NOMO-1 treated with dmso at 0.1 percent for 144 hours (cell line): Measurements from ENCODE around the gene HES5.

Experiments used
- DNase-seq: peaks from one replicate; lab custom pipeline; 2025; ENCODE audit not compliant: unreplicated experiment; lab: John Stamatoyannopoulos, UW

Gene HES5

DNA sequence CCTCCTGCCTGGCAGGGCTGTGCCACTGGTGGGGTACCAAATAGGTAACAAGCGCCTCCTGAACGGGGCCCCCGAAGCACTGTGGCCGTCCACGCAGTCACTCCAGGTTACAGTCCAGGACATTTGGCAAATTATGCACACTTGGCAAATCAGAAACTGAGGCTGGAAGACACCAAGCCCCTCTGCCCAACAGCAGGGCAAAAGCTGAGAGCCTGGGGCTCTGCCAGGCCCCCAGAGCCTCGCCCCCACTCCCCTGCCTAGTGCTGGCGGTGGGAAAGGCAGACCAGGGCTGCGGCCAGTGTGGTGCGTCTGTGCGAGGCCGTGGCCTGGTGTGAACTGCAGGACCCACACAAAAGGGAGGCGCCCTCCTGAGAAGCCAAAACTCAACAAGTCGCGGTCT lies 13.1 kb downstream of the HES5 start:
- DNase-seq, result no peak

DNA sequence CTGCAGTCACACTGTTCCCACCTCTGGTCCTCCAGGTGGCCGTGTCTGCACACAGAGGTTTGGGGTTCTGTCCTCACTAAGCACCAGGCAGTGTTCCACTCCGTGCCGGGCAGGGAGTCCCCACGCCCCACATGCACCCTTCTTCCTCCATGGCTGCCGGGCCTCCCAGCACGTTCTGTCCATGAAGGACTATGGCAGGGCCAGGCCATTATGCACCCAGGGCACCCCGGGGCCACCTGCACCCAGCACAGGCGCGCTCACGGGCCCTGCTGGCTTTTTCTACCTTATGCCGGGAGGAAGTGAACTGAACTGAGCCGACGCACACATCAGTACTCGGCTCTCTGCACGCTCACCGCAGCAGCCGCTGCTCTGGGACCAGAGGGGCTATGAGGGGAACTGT lies 13.9 kb downstream of the HES5 start:
- no peak for DNase-seq

DNA sequence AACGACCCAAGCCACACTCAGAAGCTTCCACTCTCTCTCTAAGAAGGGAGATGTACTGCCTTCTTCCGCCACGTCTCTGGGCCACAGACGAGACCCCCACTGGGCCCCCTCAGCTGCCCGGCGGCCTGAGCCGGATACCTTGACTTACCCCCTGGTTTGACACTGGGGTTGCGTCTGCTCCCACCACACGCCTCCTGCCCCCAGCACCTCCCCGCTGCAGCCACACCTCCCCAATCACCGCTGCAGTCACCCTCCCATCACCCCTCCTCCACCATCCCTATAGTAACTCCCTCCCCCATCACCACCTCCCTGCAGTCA lies 14.3 kb downstream of the HES5 start:
- DNase-seq, result no peak

DNA sequence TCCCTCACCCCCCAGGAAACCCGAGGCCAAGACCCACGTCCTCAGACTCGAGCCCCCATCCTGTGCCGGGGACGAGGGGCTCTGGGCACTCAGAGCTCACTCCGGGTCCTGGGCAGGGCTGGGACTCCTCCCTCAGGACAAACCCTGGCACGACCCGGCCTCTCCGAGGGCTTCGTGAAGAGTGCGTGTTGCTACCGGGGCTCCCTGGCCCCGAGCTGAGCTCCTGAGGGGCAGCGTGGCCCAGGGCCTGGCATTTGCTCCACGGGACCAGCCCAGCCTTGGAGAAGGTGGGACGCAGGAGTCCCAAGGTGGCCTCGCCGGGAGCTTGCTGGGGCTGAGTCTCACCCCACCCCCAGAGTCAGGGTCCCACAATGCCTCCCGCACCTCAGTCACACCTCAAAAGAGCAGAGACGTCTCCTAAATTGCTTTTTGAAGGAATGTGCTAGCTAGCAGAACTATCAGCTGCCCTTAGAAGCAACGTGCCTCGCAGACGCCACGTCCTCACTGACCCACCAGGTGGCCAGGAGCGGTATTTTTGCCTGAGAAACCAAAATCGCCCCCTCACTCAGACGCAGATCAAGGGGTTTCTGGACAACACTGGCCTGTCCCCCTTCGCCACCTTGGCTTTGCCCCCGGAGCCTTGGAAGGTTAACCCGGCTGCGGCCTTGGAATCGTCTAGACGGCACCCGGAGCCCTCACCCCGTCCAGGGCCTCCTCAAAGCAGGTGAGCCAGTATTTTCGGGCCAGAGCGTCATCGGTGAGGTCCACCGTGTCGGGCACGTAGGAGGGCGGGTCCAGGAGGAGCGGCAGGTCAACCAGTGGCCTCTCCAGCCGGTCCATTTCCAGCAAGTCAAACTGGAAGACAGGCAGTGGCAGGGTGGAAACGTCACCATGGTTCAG lies 14.9 kb downstream of the HES5 start:
- DNase-seq, result no peak

DNA sequence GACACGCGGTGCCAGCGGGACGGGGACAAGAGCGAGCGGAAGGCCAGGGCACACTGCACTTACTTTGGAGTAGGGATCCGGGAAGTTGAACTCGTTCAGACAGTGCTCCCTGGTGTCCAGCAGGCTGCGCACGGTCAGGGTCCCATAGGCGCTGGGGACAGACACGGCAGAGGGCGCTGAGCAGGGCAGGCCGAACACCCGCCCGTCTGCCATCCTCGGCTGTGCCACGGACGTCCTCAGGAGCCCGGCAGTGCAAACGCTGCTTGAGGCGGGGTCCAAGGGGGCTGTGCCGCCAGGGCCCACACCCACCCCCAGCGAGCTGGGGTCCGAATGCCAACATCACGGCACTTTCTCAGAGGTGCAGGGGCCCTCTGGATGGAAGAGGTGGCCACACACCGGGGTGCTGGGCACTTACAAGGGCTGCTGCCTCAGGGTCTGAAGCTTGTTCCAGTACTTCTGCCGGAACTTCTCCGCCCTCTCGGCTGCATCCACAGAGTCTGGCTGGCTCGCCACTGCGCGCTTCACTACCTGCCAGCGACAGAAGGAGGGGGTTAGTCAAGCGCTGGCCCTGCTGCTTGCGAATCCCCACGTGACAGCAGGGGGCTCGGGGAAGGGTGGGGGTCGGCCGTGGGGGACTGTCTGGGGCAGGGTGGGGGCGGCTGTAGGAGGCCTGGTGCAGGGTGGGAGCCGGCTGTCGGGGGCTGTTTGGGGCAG lies 16.0 kb downstream of the HES5 start:
- no peak for DNase-seq

DNA sequence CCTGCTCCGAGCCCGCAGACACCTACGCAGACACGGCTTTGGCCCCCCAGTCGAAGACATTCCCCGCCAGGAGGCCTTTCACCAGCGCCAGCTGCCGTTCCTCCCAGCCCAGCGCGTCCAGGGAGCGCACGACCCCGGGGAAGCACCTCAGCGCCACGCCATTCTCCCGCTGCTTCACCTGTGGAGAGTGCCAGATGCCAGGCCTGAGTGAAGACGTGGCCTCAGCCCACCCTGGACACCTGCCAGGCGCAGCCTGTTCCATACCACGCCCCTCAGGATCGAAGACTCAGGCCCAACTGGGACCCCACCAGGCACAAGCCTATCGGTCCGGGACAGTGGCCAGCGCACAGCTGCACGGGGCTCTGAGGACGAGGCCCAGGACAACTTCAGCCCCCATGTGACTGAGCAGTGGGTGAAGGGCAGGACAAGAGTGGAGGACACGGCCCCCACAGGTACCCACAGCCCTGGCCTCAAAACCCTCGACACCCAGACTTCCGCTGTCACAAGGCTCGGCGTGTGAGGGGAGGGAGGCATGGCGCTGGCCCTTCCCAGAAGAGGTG lies 17.1 kb downstream of the HES5 start:
- no peak for DNase-seq

DNA sequence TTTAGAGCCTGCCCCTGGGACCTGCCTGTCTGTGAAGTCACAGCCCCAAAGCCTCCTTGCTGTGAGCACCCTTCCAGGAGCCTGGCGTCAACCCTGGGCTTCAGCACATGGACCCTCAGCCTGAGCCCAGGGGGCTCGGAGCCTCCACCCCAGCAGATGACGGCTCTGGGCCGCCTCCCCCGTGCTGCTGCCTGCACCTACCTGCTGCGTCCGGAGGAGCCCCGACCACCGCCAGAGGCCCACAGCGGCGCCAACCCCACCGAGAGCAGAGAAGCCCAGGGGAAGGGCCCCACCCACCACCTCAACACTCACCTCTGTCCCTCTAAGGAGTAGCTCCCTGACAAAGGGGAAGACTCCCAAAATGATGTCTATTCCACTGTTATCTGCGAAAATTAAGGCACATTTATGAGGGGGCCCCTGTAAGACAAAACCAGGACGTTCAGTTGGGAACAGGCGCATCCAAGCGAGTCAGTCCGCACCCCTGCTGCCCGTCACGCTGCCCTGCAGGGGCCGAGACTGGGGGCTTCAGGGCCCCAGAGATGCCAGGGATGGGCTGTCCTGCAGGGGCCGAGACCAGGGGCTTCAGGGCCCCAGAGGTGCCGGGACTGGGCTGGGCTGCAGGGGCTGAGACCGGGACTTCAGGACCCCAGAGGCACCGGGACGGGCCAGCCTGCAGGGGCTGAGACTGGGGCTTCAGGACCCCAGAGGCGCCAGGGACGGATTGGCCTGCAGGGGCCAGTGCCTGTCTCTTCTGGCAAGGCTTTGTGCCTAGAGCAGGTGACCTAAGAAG lies 19.5 kb downstream of the HES5 start:
- DNase-seq, result no peak

DNA sequence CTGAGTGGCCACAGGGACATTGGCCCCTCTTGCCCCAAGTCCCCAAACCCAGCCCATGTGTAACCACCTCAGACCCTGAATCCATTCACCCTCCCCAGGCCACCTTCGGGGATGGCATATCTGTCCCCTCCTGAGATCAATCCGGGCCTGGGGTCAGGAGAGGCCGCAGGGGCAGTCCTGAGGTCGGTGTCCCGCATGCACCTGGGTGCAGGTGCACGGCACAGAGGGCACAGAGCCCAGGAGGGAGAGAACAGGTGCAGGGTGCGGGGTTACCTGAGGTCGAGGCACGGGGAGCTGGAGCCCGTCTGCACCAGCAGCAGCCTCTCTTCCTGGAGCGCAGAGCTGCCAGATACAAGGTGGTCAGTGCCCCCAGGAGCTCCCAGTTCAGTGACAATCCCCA lies 20.5 kb downstream of the HES5 start:
- no peak for DNase-seq

DNA sequence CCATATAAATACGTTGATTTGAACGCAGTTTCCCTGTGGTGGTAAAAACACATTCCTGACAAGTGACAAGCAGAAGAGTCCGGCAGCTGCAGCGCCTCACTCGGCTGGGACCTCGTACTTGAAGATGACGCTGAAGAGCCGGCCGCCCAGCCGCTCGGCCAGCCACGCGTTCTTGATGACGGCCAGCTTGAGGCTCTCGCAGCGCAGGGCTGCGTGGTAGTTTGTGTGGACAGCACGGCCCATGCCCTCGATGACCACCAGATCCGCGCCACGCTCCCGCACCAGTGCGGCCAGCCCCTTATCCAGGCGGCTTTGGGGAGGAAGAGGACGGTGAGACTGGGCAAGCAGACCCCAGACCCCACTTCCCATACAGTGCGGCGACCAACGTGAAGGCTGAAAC lies 21.3 kb downstream of the HES5 start:
- DNase-seq, result no peak

DNA sequence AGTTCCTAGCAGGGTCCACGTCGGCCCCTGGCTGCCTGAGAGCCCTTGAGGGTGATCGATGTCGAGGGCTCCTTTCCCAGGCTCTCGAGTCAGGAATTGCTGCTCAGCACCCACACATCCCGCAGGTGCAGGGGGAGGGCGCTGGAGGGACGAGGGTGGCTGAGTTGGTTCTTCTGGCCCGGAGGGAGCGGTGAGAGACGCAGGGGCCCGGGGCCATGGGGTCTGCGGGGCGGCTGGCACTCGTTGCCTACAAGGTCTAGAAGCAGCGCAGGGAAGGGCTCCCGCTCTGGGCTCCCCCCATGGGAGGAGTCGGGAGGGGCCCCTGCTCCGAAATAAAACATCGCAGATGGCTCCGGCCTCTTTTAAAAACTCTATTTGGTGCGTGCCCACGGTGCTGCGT lies 21.9 kb downstream of the HES5 start:
- DNase-seq, result no peak

DNA sequence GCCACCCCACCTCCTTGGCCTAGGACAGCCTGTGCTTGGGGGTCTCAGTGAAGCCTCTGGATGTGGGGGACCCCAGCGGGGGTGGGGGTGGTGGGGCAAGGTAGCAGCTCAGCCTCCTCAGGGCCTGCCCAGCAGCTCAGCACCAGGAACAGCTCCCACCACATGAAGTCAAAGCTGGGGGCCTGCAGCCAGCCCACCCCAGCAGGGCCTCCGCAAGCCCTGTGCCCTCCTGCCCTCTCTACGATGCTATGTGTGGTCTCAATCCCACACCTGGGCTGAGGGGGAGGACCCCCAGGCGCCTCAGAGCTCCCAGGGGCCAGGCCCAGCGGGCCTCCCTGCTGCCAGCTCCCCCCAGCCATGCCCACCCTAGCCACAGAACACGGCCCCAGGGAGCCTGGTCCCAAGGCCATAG lies 22.3 kb downstream of the HES5 start:
- DNase-seq, result no peak

DNA sequence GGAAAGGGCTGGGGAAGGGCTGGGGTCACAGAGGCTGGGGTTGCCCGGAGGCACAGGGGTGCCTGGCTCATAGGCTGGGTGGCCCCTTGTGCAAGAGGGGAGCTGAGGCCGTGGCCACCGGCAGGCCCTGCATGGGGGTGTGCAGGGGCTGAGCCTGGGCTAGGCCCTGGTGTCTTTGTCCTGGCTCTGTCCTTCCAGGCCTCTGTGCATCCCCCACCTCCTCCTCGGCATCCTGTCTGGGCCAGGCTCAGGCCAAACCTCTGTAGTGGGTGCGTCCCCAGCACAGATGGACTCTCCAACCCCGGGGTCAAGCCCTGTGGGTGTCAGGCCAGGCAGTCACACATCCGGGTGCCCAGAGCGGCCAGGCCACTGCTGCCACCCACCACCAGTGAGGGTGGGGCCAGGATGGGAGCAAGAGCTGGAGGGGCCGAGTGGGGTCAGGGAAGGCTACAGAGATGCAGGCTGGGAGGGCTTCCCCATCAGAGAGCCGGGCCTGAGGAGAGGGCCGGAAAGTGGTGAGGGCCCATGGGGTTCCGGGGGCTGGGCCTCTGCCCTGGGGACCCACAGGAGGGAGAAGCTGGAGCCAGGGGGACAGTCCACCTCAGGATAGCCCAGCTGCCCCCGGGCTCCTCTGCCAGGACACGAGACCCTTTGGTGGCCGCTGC lies 23.0 kb downstream of the HES5 start:
- DNase-seq, result no peak

DNA sequence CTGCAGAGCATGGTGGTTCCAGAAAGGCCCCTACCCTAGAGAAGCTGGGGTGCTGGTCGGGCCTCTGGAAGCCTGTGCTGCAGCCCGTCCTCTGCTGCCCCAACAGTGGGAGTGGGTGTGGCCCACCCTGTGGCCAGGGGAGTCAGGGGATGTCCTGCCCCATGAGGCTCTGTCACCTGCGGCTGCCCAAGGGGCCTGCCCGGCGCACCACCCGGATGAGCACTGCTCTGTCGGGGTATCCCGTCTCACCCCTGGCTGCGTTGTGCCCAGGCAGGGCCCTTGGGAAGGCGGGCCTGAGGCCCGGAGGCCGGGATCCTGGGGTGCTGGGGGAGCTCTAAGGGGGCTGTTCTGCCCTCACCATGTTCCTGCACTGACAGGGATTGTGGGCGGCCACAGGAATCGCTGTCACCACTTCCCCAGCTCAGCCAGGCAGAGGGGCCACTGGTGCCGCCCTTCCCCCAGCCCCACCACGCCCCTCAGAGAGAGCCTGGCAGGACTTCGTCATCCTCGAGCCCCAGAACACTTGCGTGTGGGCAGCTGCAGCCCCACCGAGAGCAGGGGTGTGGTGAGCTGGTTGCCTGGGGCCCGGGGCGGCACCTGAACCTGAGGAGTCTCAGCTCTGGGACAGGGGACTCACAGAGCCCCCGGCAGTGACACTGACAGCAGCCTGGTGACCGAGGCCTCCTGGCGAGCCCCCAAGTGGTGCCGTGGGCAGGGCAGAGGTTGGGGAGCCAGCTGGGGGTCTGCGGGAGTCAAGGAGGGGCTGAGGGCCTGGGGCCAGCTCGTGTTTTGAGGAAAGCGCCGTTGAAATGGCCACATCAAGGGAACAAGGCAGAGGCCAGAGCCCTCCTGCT lies 23.8 kb downstream of the HES5 start:
- DNase-seq, result no peak

DNA sequence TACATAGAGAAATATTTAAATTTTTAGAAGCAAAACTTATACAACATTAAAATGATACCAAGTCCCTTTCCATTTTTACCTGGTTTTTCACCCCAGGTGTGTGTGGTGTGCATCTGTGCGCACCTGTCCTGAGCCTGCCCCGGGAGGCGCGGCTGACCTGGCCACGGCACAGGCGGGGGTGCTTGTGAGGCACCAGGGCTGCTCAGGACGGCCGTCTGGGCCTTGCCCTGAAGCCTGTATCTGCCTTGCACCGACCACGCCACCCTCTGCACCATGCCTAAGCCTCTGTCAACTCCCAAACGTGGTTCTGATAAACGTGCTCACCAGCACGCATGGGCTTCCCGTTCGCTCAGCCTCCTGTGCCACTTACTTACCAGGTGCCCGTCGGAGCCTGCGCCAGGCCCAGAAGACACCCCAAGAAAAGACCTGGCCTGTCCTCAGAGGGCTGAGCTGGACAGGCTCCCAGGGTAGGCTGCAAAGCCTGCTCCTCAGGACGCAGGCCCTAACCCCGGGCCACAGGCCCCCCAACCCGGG lies 24.5 kb downstream of the HES5 start:
- no peak for DNase-seq

DNA sequence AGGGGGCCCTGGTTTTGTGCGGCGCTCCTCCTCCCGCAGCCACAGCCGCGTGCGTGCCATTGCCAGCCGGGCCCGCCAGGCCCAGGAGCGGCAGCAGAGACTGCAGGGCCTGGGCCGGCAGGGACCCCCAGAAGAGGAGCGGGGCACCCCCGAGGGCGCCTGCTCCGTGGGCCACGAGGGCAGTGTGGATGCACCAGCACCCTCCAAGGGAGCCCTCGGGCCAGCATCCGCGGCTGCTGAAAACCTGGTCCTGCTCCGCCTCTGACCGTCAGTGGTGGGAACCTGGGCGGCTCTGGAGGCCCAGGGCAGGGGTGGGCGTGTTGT lies 25.2 kb downstream of the HES5 start:
- no peak for DNase-seq

DNA sequence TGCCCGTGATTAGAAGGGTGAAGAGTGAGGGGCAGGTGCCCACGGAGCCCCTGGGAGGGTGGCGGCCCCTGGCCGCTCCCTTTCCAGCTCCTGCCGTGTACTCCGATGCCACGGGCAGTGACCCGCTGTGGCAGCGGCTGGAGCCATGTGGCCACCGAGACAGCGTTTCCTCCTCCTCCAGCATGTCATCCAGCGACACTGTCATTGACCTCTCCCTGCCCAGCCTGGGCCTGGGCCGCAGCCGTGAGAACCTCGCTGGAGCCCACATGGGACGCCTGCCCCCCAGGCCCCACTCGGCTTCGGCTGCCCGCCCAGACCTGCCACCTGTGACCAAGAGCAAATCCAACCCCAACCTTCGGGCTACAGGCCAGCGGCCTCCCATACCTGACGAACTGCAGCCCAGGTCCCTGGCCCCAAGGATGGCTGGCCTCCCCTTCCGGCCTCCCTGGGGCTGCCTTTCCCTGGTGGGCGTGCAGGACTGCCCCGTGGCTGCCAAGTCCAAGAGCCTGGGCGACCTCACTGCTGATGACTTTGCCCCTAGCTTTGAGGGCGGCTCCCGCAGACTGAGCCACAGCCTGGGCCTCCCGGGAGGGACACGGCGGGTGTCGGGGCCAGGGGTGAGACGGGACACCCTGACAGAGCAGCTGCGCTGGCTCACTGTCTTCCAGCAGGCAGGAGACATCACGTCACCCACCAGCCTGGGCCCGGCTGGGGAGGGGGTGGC lies 25.7 kb downstream of the HES5 start:
- DNase-seq, result no peak

DNA sequence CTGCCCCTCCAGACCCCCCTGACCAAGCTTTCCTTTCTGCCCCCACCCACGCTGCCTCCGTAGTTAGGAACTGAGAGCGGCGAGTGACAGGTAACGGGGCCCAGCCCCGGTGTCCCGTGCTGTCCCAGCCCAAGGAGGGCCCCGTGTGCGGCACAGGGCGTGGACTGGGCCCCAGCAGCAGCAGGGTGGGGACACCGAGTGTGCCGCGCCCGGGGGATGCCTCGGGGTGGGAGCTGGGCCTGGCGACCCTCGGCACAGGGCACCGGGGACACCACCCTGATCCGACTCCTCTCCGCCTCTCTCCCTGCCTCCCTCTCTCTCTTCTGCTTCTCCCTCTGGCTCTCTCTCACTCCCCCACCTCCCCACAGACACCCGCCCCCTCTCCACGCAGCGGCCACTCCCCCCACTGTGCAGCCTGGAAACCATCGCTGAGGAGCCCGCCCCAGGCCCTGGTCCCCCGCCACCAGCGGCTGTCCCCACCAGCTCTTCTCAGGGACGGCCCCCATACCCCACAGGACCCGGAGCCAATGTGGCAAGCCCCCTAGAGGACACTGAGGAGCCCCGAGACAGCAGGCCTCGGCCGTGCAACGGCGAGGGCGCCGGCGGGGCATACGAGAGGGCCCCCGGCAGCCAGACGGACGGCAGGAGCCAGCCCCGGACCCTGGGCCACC lies 26.4 kb downstream of the HES5 start:
- DNase-seq, result no peak

DNA sequence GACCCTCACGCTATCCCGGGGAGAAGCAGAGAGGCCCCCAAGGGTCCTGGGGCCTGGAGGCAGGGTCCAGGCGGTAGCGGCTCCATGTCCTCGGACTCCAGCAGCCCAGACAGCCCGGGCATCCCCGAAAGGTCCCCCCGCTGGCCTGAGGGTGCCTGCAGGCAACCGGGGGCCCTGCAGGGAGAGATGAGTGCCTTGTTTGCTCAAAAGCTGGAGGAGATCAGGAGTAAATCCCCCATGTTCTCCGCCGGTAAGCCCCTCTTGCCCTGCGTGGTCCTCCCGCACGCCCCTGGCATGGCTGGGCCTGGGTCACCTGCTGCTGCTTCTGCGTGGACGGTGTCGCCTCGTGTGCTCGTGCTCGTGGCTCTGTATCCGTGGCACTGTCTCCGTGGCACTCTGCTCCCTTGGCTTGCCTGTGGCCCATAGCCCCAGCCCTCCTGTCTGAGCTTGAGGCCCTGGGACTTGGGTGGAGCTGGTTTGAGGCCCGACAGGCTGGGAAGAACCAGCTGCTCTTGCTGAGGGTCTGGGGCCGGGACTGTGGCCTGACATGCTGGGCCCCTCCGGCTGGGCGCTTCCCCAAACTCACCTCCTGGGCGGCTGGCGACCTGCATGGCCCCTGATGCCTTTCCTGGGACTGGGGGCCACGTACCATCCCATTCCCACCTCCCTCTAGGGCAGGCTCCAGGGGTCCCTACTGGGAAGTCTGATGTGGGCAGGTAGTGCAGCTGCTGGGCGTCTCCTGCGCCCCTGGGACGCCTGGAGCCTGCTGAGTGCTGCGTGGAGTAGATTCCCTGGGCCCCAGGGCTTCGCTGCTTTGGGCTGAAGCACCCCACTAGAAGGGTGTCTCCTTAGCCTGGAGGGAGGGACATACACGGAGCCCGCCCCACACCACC lies 27.2 kb downstream of the HES5 start:
- DNase-seq, result no peak
